Immature natural killer cell (primary cell): ENCODE results near the gene DPP10. TPM values are rescaled to one million over a fixed set of nuclear protein-coding genes. Genes with fewer than 3 reads are reported as not detected.

Experiments used
- DNase-seq, 3 donors: peaks; one replicate each; pipeline ENCODE4 v3.0.0; 2022; ENCODE audit warnings: mixed read lengths in 1 of 3
- H3K27ac Mint-ChIP-seq, 6 donors: one replicate each; pipeline ENCODE4 v1.8.0; 2020; ENCODE audit warnings: mixed read lengths in 6 of 6, mild to moderate bottlenecking in 5 of 6, inconsistent platforms in 4 of 6, moderate library complexity in 3 of 6
- H3K27me3 Mint-ChIP-seq, 3 donors: one replicate each; pipeline ENCODE4 v1.8.0; 2020 to 2021; ENCODE audit warnings: low read depth in 3 of 3, mild to moderate bottlenecking in 3 of 3, mixed read lengths in 3 of 3, moderate library complexity in 3 of 3, inconsistent platforms in 1 of 3
- H3K36me3 Mint-ChIP-seq, 3 donors: one replicate each; pipeline ENCODE4 v1.8.0; 2020; ENCODE audit warnings: mixed read lengths in 3 of 3, inconsistent platforms in 2 of 3, mild to moderate bottlenecking in 2 of 3
- H3K4me1 Mint-ChIP-seq, 2 donors: one replicate each; pipeline ENCODE4 v1.8.0; 2020; ENCODE audit warnings: inconsistent platforms in 2 of 2, mild to moderate bottlenecking in 2 of 2, mixed read lengths in 2 of 2, moderate library complexity in 1 of 2
- H3K4me3 Mint-ChIP-seq, 5 donors: one replicate each; pipeline ENCODE4 v1.8.0; 2020; ENCODE audit warnings: mild to moderate bottlenecking in 5 of 5, mixed read lengths in 5 of 5, inconsistent platforms in 3 of 5, moderate library complexity in 3 of 5
- H3K9me3 Mint-ChIP-seq, 6 donors: one replicate each; pipeline ENCODE4 v1.8.0; 2020; ENCODE audit warnings: mild to moderate bottlenecking in 6 of 6, mixed read lengths in 6 of 6, inconsistent platforms in 4 of 6, moderate library complexity in 3 of 6
- polyA plus RNA-seq, 3 donors: library from polyadenylated mRNA; unstranded; fragments of 300-500 nt; fragmentation: Illumina TruSeq; gene quantifications; one replicate each; pipeline ENCODE4 v1.2.3, GENCODE V29; 2021

Gene DPP10
- polyA plus RNA-seq, 3 donors from 2014 or later, result not detected

DNA sequence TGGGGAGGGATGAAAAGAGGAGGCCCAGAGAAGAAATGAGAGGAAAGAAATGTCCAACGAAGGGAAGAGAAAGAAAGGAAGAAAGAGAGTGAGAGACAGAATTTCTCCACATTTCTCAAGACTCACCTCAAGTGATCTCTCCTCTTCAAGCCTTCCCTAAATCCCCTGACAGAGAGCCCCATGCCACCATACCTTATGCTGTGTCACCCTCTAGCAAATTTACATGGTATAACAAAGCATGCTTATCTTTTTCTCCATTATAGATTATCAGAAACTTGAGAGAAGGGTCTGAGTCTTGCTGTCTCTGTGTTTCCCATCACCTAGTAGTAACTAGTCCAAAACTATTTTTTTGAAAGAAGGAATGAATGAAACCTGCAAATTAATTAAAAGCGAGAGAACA is 1208.4 kb downstream of the DPP10 start:
- H3K36me3 Mint-ChIP-seq, result peaks cover 0 to 7% (median 0%) of the 10 kb centered on the region in 3 donors
- no peak overlapping the region for H3K27ac Mint-ChIP-seq
- H3K4me3 Mint-ChIP-seq, result no peak overlapping the region
- DNase-seq, result no peak
- H3K27me3 Mint-ChIP-seq, result peaks cover 0 to 3% (median 0%) of the 10 kb centered on the region in 3 donors
- no peaks in the 10 kb centered on the region for H3K4me1 Mint-ChIP-seq
- peaks cover 12 to 48% (median 28%) of the 10 kb centered on the region in 6 donors for H3K9me3 Mint-ChIP-seq

DNA sequence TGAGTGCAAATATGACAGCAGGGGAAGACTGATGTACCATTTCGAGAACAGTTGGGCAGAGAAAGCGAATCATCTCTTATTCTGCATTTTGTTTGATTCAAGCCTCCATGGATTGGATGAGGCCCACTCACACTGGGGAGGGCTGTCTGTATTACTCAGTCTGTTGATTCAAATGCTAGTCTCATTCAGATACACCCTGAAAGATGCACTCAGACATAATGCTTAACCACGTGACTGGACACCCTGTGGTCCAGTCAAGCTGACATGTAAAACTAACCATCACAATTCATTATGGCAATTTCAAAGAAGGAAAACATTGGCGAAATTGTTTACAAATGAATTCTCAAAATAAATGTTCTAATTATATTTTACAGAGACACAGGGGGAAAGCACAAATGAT is 1210.2 kb downstream of the DPP10 start:
- Mint-ChIP-seq H3K4me1 (no peaks in the 10 kb centered on the region), H3K4me3 (no peak overlapping the region), H3K36me3 (peaks cover 0 to 3% (median 0%) of the 10 kb centered on the region in 3 donors), H3K9me3 (peaks cover 11 to 37% (median 22%) of the 10 kb centered on the region in 6 donors), H3K27ac (no peak overlapping the region), H3K27me3 (peaks cover 0 to 3% (median 0%) of the 10 kb centered on the region in 3 donors)
- DNase-seq, result no peak

DNA sequence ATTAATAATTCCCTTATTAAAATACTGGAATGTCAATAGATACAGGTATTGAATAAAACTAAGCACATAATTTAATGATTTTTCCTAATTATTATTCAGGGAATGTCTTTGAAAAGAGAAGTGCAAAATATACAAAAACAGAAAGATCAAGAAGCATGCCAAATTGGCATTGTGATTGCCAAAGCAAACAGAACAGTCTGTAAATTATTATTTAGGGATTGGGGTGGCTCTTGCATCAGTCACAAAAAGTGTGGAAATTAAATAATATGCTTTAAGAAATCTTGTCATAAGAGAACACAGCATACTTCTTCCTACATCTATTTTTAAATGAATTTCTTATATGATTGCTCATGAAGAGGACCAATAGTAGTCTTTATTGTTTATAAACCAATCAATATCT is 1211.9 kb downstream of the DPP10 start:
- Mint-ChIP-seq H3K4me1 (no peaks in the 10 kb centered on the region), H3K4me3 (no peak overlapping the region), H3K27ac (no peak overlapping the region), H3K9me3 (peaks cover 8 to 31% (median 16%) of the 10 kb centered on the region in 6 donors), H3K36me3 (peaks cover 0 to 3% (median 0%) of the 10 kb centered on the region in 3 donors), H3K27me3 (no peaks in the 10 kb centered on the region)
- no peak for DNase-seq

DNA sequence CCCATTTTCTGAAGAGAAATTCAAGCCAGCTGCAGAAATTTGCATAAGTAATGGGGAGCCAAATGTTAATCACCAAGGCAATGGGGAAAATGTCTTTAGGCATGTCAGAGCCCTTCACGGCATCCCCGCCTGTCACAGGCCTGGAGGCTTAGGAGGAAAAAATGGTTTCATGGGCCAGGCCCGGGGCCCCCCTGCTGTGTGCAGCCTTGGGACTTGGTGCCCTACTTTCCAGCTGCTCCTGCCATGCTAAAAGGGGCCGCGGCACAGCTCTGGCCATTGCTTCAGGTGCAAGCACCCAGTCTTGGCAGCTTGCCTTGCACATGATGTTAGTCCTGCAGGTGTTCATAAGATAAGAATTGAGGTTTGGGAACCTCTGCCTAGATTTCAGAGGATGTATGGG is 1235.7 kb downstream of the DPP10 start:
- peaks cover 0 to 4% (median 0%) of the 10 kb centered on the region in 3 donors for H3K27me3 Mint-ChIP-seq
- peaks cover 0 to 5% (median 2%) of the 10 kb centered on the region in 3 donors for H3K36me3 Mint-ChIP-seq
- no peak overlapping the region for H3K4me3 Mint-ChIP-seq
- no peak for DNase-seq
- no peaks in the 10 kb centered on the region for H3K4me1 Mint-ChIP-seq
- H3K27ac Mint-ChIP-seq, result no peak overlapping the region
- peaks cover 10 to 62% (median 46%) of the 10 kb centered on the region in 6 donors for H3K9me3 Mint-ChIP-seq

DNA sequence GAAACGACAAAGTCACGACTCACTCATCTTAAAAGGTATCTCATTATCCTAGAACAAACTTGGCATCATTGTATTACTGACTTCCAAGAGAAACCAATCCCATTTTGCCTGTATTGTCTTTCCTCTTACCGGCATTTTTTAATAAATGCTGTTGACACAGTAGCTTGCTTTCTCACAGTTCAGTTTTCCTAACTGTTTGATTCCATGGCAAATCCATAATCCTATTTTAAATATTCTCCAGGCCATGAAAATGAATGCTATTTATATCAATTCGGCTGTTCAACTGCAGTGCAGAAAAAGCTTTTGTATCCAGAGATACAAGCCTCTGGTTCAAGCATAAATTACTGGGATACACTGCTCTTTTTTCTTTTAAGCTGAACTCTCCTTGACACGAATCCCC is 1241.9 kb downstream of the DPP10 start:
- H3K36me3 Mint-ChIP-seq, result peaks cover 0 to 4% (median 2%) of the 10 kb centered on the region in 3 donors

DNA sequence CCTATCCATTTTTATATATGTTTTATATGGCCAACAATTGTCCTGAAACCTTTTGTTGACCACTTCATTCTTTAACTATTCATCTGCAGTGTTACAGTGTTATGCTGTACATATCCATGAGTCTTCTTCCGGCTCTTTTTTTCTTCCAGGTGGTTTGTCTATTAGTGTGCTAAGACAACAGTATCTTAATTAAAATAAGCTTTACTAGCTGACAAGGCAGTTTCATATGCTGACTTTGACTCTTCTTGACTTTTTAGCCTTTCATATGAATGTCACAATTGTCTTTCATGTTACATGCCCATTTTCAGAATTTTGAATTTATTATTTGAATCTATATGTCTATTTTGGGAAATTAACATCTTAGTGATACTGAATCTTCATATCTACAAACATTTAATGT is 1249.0 kb downstream of the DPP10 start:
- peaks cover 16 to 59% (median 33%) of the 10 kb centered on the region in 6 donors for H3K9me3 Mint-ChIP-seq
- H3K27me3 Mint-ChIP-seq, result no peaks in the 10 kb centered on the region
- no peaks in the 10 kb centered on the region for H3K36me3 Mint-ChIP-seq
- no peak overlapping the region for H3K4me3 Mint-ChIP-seq
- no peak overlapping the region for H3K27ac Mint-ChIP-seq
- DNase-seq, result no peak
- no peaks in the 10 kb centered on the region for H3K4me1 Mint-ChIP-seq

More for the DNA sequence above, 1241.9 kb downstream of the DPP10 start:
- Mint-ChIP-seq H3K4me3 (no peak overlapping the region), H3K27me3 (peaks cover 0 to 2% (median 0%) of the 10 kb centered on the region in 3 donors), H3K27ac (no peak overlapping the region), H3K9me3 (peaks cover 4 to 63% (median 30%) of the 10 kb centered on the region in 6 donors), H3K4me1 (no peaks in the 10 kb centered on the region)
- DNase-seq, result no peak

DNA sequence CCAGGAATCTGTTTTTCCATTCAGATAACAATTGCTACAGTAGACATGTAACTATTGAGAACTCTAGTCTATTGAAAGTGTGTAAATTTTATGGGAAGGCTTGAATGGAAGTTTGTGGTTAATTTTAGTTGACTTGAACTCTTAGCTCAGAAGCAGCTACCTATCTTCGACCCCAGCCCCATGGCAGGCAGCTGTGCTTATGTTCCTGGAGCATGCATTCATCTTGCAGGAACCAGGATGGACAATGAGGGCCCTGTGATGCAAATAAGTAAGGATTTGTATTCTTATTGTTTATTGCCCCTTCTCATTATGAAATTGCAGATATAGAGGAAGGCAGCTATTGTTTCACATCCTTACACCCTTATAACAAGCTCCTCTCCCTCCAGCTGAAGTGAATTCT is 1252.2 kb downstream of the DPP10 start:
- H3K27ac Mint-ChIP-seq, result no peak overlapping the region
- H3K36me3 Mint-ChIP-seq, result peaks cover 0 to 3% (median 0%) of the 10 kb centered on the region in 3 donors
- peaks cover 5 to 52% (median 34%) of the 10 kb centered on the region in 6 donors for H3K9me3 Mint-ChIP-seq
- no peak for DNase-seq
- H3K4me1 Mint-ChIP-seq, result no peaks in the 10 kb centered on the region
- H3K27me3 Mint-ChIP-seq, result no peaks in the 10 kb centered on the region
- no peak overlapping the region for H3K4me3 Mint-ChIP-seq

DNA sequence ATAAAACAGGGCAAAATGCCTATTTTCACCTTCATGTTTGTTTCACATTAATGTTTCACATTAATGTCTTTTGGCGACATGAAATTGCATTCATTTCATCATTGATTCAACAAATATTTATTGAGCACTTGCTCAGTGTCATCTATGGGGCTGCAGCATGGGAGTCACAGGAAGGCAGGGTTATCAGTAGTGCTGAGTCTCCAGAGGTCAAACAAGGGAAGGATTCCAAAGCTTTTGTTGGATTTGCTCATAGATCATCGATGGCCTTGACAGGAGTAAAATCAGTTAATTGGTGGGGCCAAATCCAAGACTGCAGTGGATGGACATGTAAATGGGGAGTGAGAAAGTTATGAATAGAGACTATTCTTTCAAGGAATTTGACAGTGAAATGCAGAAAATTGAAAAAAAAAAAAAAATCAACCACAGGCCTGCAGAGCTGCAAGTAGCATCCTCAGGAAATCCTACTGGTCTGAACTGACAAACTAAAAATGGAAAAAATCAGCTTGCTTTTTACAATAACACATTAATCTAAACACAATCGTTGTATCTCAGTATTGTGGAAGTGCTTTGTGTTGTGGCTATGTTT is 1290.8 kb downstream of the DPP10 start:
- H3K9me3 Mint-ChIP-seq, result peaks cover 24 to 67% (median 34%) of the 10 kb centered on the region in 6 donors
- no peaks in the 10 kb centered on the region for H3K4me1 Mint-ChIP-seq
- H3K4me3 Mint-ChIP-seq, result no peak overlapping the region
- no peak overlapping the region for H3K27ac Mint-ChIP-seq
- H3K27me3 Mint-ChIP-seq, result peaks cover 0 to 2% (median 0%) of the 10 kb centered on the region in 3 donors
- no peak for DNase-seq
- H3K36me3 Mint-ChIP-seq, result no peaks in the 10 kb centered on the region

DNA sequence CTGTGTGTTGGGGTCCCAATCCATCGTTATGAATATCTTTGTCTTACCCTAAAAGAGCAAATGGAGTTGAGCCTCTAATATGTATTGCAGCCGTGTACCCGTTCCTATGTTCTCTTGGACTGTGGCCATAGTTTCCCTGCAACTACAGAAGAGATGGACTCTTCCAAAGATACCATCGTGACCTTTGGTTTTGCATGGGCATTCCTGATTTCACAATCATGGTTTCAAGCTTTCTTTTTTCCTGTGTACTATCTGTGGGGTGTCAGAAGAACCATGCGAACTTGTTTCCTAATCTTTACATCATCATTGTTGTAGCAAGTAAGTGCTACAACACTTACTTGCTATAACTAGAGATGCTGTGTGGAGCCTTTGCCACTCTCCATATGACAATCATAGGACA is 1295.7 kb downstream of the DPP10 start:
- H3K36me3 Mint-ChIP-seq, result no peaks in the 10 kb centered on the region
- H3K4me1 Mint-ChIP-seq, result no peaks in the 10 kb centered on the region
- no peak overlapping the region for H3K27ac Mint-ChIP-seq
- peaks cover 0 to 3% (median 2%) of the 10 kb centered on the region in 3 donors for H3K27me3 Mint-ChIP-seq
- no peak overlapping the region for H3K4me3 Mint-ChIP-seq
- no peak for DNase-seq
- H3K9me3 Mint-ChIP-seq, result peaks cover 15 to 65% (median 40%) of the 10 kb centered on the region in 6 donors

DNA sequence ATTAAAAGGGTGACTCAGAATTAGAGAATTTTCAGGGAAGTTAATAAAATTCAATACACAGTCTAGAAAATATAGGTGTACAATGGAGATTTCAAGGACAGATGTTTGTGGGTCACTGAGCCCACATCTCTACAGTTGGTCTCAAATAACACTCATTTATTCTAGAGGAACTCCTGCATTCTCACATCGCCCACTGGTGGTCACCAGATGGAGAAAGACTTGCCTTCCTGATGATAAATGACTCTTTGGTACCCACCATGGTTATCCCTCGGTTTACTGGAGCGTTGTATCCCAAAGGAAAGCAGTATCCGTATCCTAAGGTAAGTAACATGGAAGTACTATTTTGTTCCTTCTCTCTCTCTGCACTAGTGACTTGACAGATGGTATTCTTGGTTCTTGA is 1297.1 kb downstream of the DPP10 start:
- Mint-ChIP-seq H3K4me1 (no peaks in the 10 kb centered on the region), H3K9me3 (peaks cover 12 to 68% (median 42%) of the 10 kb centered on the region in 6 donors)

DNA sequence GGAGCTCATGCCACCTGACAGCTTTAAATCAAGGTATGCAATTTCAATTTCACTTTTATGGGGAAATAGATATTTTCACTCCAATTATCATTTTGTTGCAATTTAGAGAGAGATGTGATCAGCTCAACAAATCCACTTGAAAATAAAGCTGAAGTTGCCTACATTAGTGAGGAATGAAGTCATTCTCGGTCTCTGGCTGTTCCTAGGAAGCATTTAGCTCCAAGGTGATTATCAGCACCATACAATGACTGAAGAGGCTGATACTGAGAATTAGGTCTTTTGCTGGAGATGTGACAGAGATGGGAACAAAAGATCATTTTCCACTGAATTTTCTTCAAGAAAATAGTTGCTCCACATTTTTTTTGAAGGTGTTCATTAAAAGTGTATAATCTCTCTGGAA is 1303.7 kb downstream of the DPP10 start:
- H3K36me3 Mint-ChIP-seq, result no peaks in the 10 kb centered on the region
- H3K27ac Mint-ChIP-seq, result no peak overlapping the region
- DNase-seq, result no peak
- H3K27me3 Mint-ChIP-seq, result peaks cover 0 to 3% (median 2%) of the 10 kb centered on the region in 3 donors
- H3K4me3 Mint-ChIP-seq, result no peak overlapping the region
- peaks cover 4 to 37% (median 20%) of the 10 kb centered on the region in 6 donors for H3K9me3 Mint-ChIP-seq
- no peaks in the 10 kb centered on the region for H3K4me1 Mint-ChIP-seq

More for the DNA sequence above, 1297.1 kb downstream of the DPP10 start:
- no peak overlapping the region for H3K27ac Mint-ChIP-seq
- H3K36me3 Mint-ChIP-seq, result no peaks in the 10 kb centered on the region
- no peak overlapping the region for H3K4me3 Mint-ChIP-seq
- no peak for DNase-seq
- H3K27me3 Mint-ChIP-seq, result peaks cover 0 to 4% (median 3%) of the 10 kb centered on the region in 3 donors

DNA sequence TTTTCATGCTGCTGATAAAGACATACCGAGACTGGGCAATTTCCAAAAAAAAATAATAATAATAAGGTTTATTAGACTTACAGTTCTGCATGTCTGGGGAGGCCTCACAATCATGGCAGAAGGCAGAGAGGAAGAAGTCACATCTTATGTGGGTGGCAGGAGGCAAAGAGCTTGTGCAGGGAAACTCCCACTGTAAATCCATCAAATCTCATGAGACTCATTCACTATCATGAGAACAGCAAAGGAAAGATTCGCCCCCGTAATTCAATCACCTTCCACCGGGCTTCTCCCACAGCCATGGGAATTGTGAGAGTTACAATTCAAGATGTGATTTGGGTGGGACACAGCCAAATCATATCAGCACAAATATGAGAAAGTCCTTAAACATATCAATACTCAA is 1314.8 kb downstream of the DPP10 start:
- DNase-seq, result no peak
- Mint-ChIP-seq H3K4me3 (no peak overlapping the region), H3K36me3 (no peaks in the 10 kb centered on the region), H3K27me3 (no peaks in the 10 kb centered on the region), H3K9me3 (peaks cover 9 to 37% (median 22%) of the 10 kb centered on the region in 6 donors), H3K4me1 (no peaks in the 10 kb centered on the region), H3K27ac (no peak overlapping the region)

DNA sequence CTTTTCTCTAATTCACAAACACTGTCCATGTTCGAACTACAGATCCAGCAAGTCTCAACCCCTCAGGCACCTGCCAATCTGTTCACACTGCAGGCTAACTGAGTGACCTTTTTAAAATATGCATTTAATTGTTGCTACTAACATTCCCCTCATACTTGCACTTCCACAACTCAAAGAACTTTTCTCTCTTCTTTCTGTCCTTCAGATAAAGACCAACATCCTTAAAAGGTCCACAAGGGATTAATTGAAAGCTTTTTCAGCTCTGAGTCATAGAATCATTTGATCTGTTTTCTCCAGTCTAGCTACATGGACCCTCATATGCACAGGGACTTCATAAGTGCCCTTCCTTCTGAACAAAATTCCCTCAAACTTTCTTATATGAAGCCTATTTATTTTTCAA is 1321.2 kb downstream of the DPP10 start:
- DNase-seq, result no peak
- no peak overlapping the region for H3K4me3 Mint-ChIP-seq
- H3K27ac Mint-ChIP-seq, result no peak overlapping the region
- H3K4me1 Mint-ChIP-seq, result no peaks in the 10 kb centered on the region
- peaks cover 0 to 1% (median 0%) of the 10 kb centered on the region in 3 donors for H3K27me3 Mint-ChIP-seq
- H3K9me3 Mint-ChIP-seq, result peaks cover 3 to 57% (median 31%) of the 10 kb centered on the region in 6 donors
- H3K36me3 Mint-ChIP-seq, result no peaks in the 10 kb centered on the region

DNA sequence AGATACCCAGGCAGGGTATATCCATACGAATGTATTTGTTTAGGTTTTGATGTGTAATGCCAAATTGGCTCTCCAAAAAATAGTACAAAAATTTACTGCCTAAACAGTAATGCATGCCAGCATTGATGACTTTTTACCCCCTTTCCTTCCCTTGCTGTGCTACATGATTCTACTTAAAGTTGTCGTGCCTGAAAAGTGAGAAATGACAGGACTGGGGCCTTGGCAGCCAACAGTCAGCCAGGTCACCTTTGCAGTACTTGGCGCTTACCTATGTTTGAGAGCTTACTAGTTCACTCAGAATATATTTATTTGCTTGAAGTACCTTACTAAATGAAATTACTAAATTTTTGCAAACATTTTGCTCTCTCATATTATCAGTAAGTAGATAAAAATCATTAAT is 1329.1 kb downstream of the DPP10 start:
- H3K36me3 Mint-ChIP-seq, result no peaks in the 10 kb centered on the region
- H3K27ac Mint-ChIP-seq, result peak overlapping the region in 1 of 6 donors; percentile 9
- no peaks in the 10 kb centered on the region for H3K4me1 Mint-ChIP-seq
- peaks cover 4 to 36% (median 19%) of the 10 kb centered on the region in 6 donors for H3K9me3 Mint-ChIP-seq
- peaks cover 0 to 1% (median 0%) of the 10 kb centered on the region in 3 donors for H3K27me3 Mint-ChIP-seq
- H3K4me3 Mint-ChIP-seq, result no peak overlapping the region
- no peak for DNase-seq

DNA sequence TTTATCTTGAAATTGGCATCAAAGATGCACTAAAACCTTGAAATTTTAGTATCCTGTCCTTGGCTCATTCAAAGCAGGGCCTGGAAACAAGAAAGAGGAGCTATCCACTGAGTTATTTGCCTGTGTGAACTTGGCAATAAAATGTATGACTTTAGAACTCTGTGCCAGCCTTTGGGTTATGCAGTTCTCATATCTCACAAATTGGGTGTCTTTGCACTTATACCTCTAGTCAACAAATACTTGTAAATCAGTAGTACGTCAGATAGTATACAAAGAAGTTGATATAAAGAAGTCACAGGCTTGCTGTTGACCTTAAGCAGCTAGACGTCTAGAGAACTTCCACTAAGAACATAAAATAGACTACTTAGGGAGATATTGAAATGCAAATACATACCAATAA is 1331.9 kb downstream of the DPP10 start:
- no peaks in the 10 kb centered on the region for H3K27me3 Mint-ChIP-seq

More for the DNA sequence above, 1331.9 kb downstream of the DPP10 start:
- Mint-ChIP-seq H3K9me3 (peaks cover 7 to 38% (median 25%) of the 10 kb centered on the region in 6 donors), H3K36me3 (no peaks in the 10 kb centered on the region), H3K4me1 (no peaks in the 10 kb centered on the region), H3K4me3 (no peak overlapping the region), H3K27ac (no peak overlapping the region)
- no peak for DNase-seq
